GM21367 (cell line): Measurements from ENCODE around the gene MUC20.

Source experiments
- ATAC-seq: cut with Tn5 transposase; IDR thresholded peaks from one replicate; pipeline ENCODE4 v1.9.1; 2021; ENCODE audit not compliant: unreplicated experiment

Gene MUC20

DNA sequence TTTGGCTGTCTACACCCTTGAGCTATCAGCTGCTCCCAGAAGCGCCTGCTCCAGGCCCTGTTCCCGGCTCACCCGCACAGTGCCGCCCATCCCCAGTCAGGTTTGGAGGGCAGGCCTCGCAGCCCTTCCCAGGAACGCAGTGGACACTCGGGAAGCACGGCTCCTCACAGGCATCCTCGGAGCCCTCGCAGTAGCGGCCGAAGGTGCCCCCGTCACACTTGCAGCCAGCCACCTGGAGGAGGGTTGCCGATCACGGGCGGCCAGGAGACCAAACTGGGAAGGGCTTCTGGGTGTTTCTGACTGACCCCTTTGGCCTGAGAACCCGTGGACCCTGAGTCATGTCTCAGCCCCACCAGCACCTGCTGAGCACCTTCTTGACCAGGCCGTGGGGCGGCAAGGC lies 33.4 kb downstream of the MUC20 start:
- no peak for ATAC-seq

DNA sequence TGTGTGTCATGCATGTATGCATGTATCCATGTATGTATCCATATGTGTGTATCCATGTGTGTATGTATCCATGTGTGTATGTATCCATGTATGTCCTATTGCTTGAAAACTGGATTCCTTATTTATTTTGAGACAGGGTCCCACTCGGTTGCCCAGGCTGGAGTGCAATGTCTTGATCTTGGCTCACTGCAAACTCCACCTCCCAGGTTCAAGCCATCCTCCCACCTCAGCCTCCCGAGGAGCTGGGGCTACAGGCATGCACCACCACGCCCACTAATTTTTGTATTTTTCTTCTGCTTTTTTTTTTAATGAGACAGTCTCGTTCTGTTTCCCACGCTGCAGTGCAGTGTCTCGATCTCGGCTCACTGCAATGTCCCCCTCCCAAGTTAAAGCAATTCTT lies 34.1 kb downstream of the MUC20 start:
- no peak for ATAC-seq

DNA sequence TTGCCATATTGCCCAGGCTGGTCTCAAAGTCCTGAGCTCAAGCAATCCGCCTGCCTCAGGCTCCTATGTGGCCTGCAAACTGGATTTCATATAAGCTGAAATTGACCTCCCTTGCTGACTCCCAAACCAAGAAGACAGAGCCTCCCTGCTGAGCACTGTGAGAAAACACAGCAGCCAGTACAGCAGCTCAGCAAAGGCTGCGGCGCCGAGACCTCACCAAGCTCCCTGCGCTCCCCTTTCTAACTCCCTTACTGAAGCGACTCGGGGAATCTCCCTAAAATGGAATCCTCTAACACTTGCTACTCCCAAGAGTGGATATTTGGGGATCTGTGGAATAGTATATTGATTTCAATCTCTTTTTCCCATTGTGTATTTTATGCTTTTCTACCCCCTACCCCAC lies 34.6 kb downstream of the MUC20 start:
- no peak for ATAC-seq

DNA sequence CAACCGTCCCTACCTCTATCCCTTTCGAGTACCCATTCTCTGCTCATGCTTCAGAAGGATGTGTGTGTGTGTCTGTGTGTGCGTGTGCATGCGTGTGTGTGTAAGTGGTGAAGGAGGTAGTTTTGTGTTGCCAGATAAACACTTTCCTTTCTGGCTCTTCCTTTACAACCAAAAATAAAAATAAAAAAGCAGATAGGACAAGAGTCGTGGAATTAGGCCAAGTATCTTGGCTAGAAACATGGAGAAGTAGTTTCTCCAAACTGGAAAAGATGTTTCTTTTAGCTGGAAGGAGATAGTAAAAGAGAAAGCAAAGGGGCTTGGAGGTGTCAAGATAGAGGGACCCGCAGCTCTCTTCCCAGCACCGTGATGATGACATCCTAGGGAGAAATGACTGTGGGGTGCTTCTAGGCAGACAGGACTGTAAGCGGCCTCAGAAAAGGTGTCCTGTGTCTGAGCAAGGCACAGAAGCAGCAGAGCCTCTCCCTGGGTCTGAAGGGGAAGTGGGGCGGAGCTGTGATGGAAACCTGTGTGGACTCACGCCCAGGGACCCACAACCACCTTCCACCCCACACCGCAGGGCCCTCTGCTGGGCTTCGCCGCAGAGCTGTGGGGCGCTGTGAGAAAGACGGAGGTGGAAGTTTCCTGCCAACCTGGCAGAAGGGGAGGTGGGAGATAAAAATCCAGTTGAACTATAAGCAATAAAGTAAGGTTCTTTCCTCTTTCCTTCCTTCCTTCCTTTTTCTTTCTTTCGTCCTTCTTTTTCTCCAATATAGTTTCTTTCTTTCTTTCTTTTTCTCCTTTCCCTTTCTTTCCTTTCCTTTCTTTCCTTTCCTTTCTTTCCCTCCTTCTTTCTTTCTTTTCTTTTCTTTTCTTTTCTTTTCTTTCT lies 35.3 kb downstream of the MUC20 start:
- ATAC-seq = no peak

- ATAC-seq = no peak
Measured at GRCh38 chr3:195757438-195757770, 36.6 kb downstream of the MUC20 start.

DNA sequence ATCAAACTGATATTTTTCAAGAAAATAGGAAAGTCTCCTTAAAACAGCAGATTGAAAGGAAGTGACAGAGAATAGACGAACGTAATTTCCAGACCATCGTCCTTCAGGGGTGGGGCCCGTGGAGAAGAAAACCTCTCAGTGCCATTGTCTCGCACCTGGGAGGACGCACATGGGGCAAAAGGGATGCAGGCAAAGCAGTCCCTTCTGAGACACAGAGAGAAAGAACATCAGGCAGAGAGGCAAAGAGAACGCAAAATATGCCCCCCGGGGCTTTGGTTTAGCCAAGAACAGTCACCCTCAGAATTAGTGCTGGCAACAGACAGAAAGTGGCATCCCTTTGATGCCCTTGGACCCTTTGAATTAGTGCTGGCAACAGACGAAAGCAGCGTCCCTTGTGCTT lies 37.0 kb downstream of the MUC20 start:
- ATAC-seq = no peak

GRCh38 chr3:195758721-195759353 lies 38.1 kb downstream of the MUC20 start:
- no peak for ATAC-seq

DNA sequence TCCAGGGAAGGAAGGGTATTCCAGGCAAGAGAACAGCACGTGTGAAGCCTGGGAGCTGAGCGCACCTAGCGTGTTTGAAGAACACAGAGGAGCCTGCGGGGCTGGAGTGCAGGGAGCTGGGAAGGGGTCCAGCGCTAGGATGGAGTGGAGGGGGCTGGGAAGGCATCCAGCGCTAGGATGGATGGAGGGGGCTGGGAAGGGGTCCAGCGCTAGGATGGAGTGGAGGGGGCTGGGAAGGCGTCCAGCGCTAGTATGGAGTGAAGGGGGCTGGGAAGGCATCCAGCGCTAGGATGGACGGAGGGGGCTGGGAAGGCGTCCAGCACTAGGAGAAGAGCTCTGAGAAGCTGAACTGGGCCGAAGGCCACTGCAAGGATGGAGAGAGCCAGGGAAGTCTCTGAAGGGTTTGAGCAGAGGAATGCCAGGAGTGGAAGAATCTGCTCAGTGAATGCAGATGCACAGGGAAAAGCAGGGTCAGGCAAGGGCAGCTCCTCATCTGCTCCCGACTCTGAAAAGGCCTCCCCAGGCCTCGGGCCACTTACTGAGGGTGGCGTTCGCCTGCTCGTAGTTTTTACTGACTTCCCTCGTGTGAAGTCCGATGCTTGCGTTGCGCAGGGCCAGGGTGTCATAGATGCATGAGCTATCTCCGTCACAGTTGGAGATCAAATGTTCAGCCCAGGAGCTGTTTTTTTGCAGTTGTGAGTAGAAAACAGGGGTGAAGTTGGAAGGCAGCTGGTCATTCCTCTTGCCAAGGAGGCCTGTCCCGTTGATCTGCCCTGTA lies 39.8 kb downstream of the MUC20 start:
- ATAC-seq = no peak

DNA sequence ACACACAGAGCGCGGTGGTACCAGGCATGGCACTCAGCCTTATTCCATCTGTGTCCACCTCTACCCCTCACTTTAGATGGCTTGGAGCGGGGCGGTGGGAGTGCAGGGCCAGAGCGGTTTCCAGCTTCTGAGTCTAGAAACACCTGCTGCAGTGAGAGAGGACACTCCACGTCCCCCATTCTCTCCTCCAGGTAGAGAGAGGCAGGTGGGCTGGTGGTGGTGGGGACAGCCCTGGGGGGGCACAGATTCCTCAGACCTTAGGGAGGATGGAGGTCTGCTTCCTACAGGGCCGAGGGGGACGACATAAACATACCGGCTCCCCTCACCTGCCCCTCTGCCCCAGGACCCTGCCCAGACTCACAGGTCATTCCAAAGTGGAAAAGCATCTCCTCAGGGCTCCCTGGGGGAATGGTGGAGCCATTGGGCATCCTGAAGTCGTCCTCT lies 40.4 kb downstream of the MUC20 start:
- ATAC-seq = no peak

GRCh38 chr3:195761567-195762248 lies 40.9 kb downstream of the MUC20 start:
- no peak for ATAC-seq

GRCh38 chr3:195762249-195762585 lies 41.4 kb downstream of the MUC20 start:
- ATAC-seq = no peak

- ATAC-seq = no peak
Measured at GRCh38 chr3:195762611-195763010, 41.8 kb downstream of the MUC20 start.

DNA sequence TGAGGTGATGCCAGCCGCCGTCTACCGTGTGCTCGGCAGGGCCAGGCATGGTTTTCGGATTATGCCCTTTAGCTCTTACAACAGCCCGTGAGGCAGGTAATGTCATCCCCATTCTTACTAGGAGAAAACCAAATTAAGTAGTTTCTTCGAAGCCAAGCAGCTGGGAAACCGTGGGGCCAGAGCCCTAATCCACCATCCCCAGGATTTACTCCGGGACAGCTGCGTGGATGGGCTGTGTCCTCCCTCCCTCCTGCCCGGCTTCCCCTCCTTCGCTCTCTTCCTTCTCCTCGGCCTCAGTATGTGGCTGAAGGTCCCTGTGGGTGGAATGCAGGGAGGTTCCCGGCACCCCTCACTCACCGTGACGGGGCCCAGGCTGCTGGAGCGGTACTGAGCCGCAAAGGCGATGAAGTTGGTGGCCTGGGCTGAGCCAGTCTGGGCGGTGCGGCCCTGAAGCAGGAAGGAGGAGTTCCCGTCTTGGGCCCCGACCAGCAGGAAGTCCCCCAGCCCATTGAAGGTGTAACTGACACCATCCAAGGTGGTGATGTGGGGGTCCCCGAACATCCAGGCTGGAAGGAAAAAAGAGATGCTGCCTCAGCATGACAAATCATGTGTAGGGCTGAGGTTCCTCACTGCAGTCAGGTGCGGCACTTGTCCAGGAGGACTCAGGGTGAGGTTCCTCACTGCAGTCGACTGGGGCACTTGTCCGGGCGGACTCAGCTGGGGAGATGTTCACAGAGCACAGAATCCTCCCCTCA lies 42.5 kb downstream of the MUC20 start:
- no peak for ATAC-seq

DNA sequence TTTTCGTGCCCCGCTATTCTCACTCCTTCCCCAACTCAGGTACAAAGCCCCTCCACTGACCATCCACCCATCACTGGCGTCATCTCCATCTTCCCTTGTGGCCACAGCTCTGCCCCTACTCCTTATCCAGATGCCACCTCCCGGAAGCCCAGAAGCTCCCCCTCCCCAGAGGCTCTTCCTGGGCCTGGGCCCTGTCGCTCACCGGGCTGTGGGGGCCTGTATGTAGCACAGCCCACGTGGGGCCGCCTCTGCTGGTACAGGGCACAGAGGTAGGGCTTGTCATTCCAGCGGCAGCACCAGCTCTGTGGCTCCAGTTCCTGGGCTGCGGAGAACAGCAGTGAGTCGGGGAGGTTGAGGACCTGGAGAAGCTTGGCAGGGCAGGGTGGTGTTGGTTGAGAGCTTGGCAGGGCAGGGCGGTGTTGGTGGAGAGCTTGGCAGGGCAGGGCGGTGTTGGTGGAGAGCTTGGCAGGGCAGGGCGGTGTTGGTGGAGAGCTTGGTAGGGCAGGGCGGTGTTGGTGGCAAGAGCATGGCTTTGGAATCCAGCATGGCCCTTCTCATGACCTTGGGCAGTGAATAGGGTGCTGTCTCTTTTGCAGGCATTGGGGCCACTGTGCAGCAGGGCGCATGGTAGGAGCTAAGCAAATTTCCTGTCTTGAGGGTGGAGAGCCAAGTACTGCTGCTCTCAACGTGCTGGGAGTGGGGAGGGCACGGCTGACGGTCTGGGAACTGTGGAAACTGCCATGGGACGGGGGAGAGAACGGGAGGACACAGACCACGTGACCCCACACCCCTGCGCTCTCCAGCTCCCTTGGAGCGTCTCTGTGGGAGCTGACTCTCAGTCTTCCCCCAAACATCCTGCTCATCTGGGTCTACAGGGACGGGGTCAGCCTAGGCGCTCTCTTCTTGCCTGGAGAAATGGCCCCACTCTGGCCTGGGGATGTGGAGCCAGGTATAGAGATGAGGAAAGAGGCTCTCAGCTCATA lies 43.4 kb downstream of the MUC20 start:
- no peak for ATAC-seq

DNA sequence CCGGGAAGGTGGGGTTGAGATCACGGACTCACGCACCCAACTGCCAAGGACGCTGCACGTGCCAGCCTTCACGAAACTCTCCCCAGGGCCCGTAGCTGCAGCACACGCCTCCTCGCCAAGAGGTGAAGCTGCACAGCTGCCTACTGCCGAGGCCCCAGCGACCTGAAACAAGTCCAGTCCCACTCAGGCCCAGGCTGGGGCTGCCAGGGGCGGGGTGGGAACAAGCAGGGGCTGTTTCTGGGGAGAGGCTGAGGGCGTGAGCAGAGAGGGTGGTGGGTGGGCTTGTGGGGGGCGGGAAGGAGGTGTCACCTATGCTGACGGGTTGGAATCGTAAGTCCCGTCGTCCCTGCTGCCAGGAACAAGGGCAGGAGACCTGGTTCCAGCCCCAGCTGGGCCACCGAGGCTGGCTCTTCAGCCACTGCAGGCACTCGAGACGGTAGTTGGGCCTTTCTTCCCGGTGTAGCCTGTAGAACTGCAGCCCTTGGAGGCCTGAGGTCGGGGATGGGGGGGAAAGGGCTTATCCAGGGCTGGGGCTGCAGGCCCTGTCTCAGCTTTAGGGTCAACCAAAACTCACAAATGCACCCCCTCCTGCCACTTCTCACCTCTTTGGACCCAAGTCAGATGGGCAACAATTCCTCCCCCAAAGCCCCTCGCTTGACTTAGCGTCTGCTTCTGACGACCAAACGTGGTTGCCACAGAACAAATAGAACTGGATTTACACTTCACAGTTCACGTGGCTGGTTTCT lies 44.4 kb downstream of the MUC20 start:
- no peak for ATAC-seq

GRCh38 chr3:195766671-195767070 lies 45.9 kb downstream of the MUC20 start:
- no peak for ATAC-seq

DNA sequence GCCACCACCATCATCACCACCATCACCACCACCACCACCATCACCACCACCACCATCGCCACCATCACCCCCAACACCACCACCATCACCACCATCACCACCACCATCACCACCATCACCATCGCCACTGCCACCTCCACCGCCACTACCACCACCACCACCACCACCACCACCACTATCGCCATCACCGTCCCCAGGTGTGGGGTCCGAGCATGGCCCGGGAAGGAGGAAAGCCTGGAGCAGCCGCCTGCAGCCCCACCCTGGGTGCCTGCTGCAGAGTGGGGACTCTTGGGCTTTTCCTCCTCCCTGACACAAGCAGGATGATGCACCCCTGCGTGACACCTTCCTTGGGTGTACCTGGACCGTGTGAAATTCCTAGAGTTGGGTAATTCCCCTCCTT lies 47.0 kb downstream of the MUC20 start:
- no peak for ATAC-seq

DNA sequence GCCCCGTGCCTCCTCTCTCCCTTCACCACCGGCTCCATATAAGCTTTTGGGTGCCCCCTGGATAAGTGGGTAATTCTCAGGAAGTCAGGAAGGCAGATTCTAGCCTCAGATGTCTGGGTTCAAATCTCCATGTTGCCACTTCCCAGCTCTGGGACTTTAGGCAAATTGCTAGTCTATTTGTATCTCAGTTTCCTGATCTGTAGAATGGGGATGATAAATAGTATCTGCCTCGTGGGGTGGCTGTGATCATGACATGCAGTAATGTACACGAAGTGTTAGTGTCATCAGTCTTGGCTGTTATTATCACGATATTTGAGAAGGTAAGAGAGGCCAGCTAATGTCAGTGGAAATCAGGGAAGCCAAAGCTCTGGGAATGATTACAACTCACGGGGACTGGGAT lies 47.6 kb downstream of the MUC20 start:
- no peak for ATAC-seq

DNA sequence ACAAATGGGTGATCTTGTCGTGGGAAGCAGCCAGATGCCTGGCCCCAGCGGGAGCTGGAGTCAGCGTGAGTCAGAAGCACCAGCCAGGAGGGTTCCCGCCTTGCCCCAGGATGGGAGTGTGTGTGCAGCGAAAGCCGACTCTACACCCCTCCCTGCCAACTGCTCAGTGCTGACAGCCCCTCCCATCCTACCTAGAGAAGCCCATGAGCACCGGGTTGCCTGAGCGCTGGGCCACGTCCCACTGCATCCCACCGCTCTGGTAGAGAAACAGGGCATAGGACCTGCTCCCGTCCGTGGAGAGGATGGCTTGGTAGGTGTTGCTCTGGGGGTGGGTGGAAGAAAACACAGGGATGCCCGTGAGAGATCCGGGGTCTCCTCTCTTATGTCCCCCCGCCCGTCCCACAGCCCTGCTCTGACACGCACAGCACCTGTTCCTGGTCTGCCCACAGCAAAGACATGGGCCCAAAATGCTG lies 48.1 kb downstream of the MUC20 start:
- ATAC-seq = no peak
